Immature natural killer cell (primary cell): ENCODE data around the gene DGCR2. TPM values are rescaled to one million over a fixed set of nuclear protein-coding genes. Genes with fewer than 3 reads are reported as not detected.
"Not testable (repeated sequence)": the region's sequence is repeated elsewhere in the genome, so short reads cannot be mapped to it uniquely, and the experiment has no call there.

ENCODE experiments used
- DNase-seq, 3 donors: peaks; one replicate each; pipeline ENCODE4 v3.0.0; 2022; ENCODE audit warnings: mixed read lengths in 1 of 3
- H3K27ac Mint-ChIP-seq, 6 donors: one replicate each; pipeline ENCODE4 v1.8.0; 2020; ENCODE audit warnings: mixed read lengths in 6 of 6, mild to moderate bottlenecking in 5 of 6, inconsistent platforms in 4 of 6, moderate library complexity in 3 of 6
- H3K27me3 Mint-ChIP-seq, 3 donors: one replicate each; pipeline ENCODE4 v1.8.0; 2020 to 2021; ENCODE audit warnings: low read depth in 3 of 3, mild to moderate bottlenecking in 3 of 3, mixed read lengths in 3 of 3, moderate library complexity in 3 of 3, inconsistent platforms in 1 of 3
- H3K36me3 Mint-ChIP-seq, 3 donors: one replicate each; pipeline ENCODE4 v1.8.0; 2020; ENCODE audit warnings: mixed read lengths in 3 of 3, inconsistent platforms in 2 of 3, mild to moderate bottlenecking in 2 of 3
- H3K4me1 Mint-ChIP-seq, 2 donors: one replicate each; pipeline ENCODE4 v1.8.0; 2020; ENCODE audit warnings: inconsistent platforms in 2 of 2, mild to moderate bottlenecking in 2 of 2, mixed read lengths in 2 of 2, moderate library complexity in 1 of 2
- H3K4me3 Mint-ChIP-seq, 5 donors: one replicate each; pipeline ENCODE4 v1.8.0; 2020; ENCODE audit warnings: mild to moderate bottlenecking in 5 of 5, mixed read lengths in 5 of 5, inconsistent platforms in 3 of 5, moderate library complexity in 3 of 5
- H3K9me3 Mint-ChIP-seq, 6 donors: one replicate each; pipeline ENCODE4 v1.8.0; 2020; ENCODE audit warnings: mild to moderate bottlenecking in 6 of 6, mixed read lengths in 6 of 6, inconsistent platforms in 4 of 6, moderate library complexity in 3 of 6
- polyA plus RNA-seq, 3 donors: library from polyadenylated mRNA; unstranded; fragments of 300-500 nt; fragmentation: Illumina TruSeq; gene quantifications; one replicate each; pipeline ENCODE4 v1.2.3, GENCODE V29; 2021

DGCR2 gene
- polyA plus RNA-seq, 3 donors from 2014 or later = 19.4 to 51.7 (median 31.6) TPM

DNA sequence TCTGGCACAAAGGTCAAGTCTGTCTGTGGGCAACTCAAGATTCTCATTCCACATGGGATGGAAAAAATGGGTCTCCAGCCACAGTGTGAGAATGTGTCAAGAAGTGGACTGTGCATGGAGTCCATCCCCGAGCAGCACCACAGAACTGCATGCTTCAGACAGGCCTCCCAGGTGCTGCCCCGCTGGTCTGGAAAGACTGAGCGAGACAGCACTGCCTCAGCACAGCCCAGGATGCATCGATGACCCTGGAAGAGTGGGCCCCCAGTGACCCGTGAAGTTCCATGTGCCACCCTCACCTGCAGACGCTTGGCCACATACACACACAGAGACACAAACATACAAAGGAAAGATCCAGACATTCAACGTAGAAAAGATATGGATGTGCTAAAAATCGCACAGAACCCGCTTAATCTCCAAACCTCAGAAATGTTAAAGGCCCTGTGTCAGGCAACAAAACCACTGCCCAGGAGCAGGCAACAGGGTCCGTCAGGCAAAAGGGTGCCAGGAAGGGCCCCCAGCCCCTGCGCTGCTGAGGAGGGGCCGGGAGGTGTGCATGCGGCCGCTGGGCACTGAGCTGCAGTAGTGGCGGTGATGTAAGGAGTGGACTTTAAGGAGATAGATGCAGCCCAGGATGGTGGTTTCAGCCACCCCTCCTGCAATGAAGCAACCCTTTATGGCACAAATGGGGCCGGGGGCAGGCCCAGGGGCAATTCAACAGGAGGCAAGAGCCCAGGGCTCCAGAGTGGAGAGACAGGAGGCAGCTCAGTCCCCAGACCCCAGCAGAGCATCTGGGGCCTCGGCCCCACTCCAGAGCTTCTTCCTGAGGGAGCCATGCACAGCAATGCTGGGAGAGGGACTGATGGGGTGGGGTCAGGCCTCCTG is 84.7 kb downstream of the DGCR2 start:
- H3K4me3 Mint-ChIP-seq = no peak overlapping the region
- H3K9me3 Mint-ChIP-seq = no peaks in the 10 kb centered on the region
- no peaks in the 10 kb centered on the region for H3K4me1 Mint-ChIP-seq
- peaks cover 0 to 8% (median 3%) of the 10 kb centered on the region in 3 donors for H3K27me3 Mint-ChIP-seq
- peaks cover 0 to 8% (median 0%) of the 10 kb centered on the region in 3 donors for H3K36me3 Mint-ChIP-seq
- no peak for DNase-seq
- peak overlapping the region in 1 of 6 donors; percentile 76 for H3K27ac Mint-ChIP-seq

GRCh38 chr22:19036523-19037273 is 85.5 kb downstream of the DGCR2 start:
- Mint-ChIP-seq H3K36me3 (peaks cover 0 to 4% (median 0%) of the 10 kb centered on the region in 3 donors), H3K27me3 (peaks cover 0 to 8% (median 3%) of the 10 kb centered on the region in 3 donors), H3K27ac (no peak overlapping the region), H3K9me3 (no peaks in the 10 kb centered on the region), H3K4me3 (no peak overlapping the region), H3K4me1 (no peaks in the 10 kb centered on the region)
- DNase-seq = no peak

GRCh38 chr22:19036229-19036522 is 86.0 kb downstream of the DGCR2 start:
- H3K27me3 Mint-ChIP-seq = peaks cover 0 to 9% (median 5%) of the 10 kb centered on the region in 3 donors
- peaks cover 0 to 4% (median 0%) of the 10 kb centered on the region in 3 donors for H3K36me3 Mint-ChIP-seq
- DNase-seq = no peak
- H3K9me3 Mint-ChIP-seq = no peaks in the 10 kb centered on the region
- no peaks in the 10 kb centered on the region for H3K4me1 Mint-ChIP-seq
- H3K27ac Mint-ChIP-seq = no peak overlapping the region
- H3K4me3 Mint-ChIP-seq = no peak overlapping the region

- no peak for DNase-seq
- Mint-ChIP-seq H3K4me1 (no peaks in the 10 kb centered on the region), H3K36me3 (peaks cover 0 to 4% (median 0%) of the 10 kb centered on the region in 3 donors), H3K27ac (no peak overlapping the region), H3K9me3 (no peaks in the 10 kb centered on the region), H3K27me3 (peaks cover 0 to 9% (median 5%) of the 10 kb centered on the region in 3 donors), H3K4me3 (no peak overlapping the region)
Observed at GRCh38 chr22:19035474-19036228, 86.6 kb downstream of the DGCR2 start.

DNA sequence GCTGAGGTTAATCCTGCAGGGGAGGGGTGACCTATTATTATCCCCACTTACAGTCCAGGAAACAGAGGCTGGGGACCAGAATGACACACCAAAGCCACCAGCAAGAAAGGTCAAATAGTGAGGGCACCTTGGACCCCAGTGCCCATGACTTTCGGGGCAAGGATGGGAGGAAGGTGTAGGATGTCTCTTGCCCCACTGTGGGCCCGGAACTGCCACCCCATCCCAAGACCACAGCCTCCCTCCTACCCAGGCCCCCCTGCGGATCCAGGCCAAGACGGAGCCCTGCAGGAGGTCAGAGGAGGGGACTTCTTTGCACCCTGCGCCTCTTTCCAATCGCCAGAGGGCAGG is 87.1 kb downstream of the DGCR2 start:
- H3K27me3 Mint-ChIP-seq, DNase-seq, H3K4me3 Mint-ChIP-seq, H3K36me3 Mint-ChIP-seq, H3K9me3 Mint-ChIP-seq, H3K4me1 Mint-ChIP-seq, H3K27ac Mint-ChIP-seq: not testable (repeated sequence)

DNA sequence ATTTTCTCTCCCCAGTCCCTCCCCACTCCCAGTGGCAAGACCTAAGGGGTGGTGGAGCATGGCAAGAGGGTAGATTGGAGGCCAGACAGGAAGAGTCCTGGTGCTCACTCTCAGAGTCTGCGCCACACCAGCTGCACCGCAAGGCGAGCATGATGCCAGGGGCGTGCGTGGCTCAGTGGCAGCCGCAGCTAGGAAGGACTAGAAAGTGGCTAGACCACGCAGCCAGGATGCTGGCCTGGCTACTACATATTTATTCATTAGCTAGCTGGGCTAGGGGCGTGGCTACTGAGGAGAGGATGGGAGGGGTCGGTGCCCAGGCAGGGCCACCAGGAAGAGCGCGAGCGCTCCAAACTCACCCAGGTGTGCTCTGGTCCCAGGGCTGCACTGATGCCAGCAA is 87.5 kb downstream of the DGCR2 start:
- H3K27ac Mint-ChIP-seq = peak overlapping the region in 1 of 6 donors; percentile 48
- not testable (repeated sequence) for H3K4me3 Mint-ChIP-seq, DNase-seq, H3K27me3 Mint-ChIP-seq, H3K4me1 Mint-ChIP-seq, H3K36me3 Mint-ChIP-seq, H3K9me3 Mint-ChIP-seq

GRCh38 chr22:19034031-19034723 is 88.0 kb downstream of the DGCR2 start:
- not testable (repeated sequence) for H3K9me3 Mint-ChIP-seq, H3K36me3 Mint-ChIP-seq, H3K27me3 Mint-ChIP-seq, H3K4me1 Mint-ChIP-seq, DNase-seq, H3K4me3 Mint-ChIP-seq
- H3K27ac Mint-ChIP-seq = peak overlapping the region in 2 of 6 donors; percentile 48 to 49

GRCh38 chr22:19033568-19033905 is 88.7 kb downstream of the DGCR2 start:
- not testable (repeated sequence) for H3K27ac Mint-ChIP-seq, H3K27me3 Mint-ChIP-seq

DNA sequence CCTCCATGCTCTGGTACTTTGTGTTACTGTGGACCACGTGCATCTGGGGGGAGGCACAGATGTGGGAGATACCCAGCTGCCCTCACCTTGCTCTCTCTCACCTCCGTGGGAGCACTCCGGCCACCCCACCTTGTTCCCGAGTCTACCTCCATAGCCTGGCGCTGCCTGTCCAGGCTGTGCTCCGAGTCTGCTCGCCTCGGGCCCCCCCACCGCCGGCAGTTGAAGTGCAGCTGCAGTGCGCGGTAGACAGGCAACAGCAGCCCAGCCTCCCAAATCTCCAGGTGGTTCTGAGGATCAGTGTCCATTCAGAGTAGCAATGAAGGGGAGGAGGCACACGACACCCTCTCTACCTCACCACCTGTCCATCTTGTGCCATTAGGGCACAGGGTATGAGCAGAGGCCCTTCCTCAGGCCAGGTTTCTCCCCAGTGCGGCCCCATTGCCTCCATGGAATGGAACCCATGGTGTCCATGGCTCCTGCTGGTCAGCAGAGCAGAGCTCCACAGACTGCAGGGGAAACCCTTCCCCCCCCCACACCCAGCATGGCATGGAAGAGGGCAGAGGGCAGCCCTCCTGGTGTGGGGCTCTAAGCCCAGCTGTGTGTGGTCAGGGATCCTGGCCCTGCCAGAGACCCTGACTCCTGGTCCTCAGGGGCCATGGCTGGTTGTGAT is 89.2 kb downstream of the DGCR2 start:
- H3K4me1 Mint-ChIP-seq, H3K36me3 Mint-ChIP-seq, H3K27ac Mint-ChIP-seq, H3K9me3 Mint-ChIP-seq, DNase-seq, H3K4me3 Mint-ChIP-seq, H3K27me3 Mint-ChIP-seq: not testable (repeated sequence)

More at GRCh38 chr22:19033568-19033905, 88.7 kb downstream of the DGCR2 start:
- H3K4me3 Mint-ChIP-seq, H3K4me1 Mint-ChIP-seq, H3K36me3 Mint-ChIP-seq, DNase-seq, H3K9me3 Mint-ChIP-seq: not testable (repeated sequence)

DNA sequence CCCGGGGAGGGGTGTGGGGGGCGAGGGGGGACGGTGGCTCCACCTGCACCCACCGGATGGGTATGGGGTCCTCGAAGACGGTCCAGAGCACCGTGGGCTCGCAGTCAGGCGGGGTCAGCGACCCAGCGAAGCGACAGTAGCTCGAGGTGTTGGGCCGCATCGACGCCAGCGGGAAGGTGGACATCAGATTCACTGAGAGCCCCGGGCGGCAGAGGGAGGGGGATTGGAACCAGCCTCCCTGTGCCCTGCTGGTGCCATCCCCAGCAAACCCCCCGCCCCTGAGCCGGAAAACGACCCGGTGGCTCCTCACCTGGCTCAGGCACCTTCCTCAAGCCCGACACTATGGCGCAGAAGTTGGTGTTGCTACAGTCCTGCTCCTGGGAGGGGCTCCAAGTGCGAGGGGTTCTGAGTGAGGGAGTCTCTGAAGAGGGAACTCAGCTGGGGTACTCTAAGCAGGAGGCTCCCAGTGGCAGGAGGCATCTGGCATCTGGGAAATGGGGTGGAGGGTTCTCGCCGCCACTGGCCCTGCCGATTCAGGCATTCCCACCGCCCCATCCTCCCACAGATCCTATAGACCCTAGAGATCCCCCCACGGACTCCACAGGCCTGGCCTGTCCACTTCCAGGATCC is 89.9 kb downstream of the DGCR2 start:
- H3K4me3 Mint-ChIP-seq, H3K27ac Mint-ChIP-seq, DNase-seq, H3K9me3 Mint-ChIP-seq, H3K36me3 Mint-ChIP-seq, H3K4me1 Mint-ChIP-seq: not testable (repeated sequence)
- H3K27me3 Mint-ChIP-seq = peaks cover 0 to 12% (median 9%) of the 10 kb centered on the region in 3 donors

GRCh38 chr22:19030889-19031252 is 91.3 kb downstream of the DGCR2 start:
- not testable (repeated sequence) for H3K4me1 Mint-ChIP-seq, DNase-seq, H3K9me3 Mint-ChIP-seq, H3K27ac Mint-ChIP-seq, H3K4me3 Mint-ChIP-seq, H3K36me3 Mint-ChIP-seq
- peaks cover 0 to 14% (median 13%) of the 10 kb centered on the region in 3 donors for H3K27me3 Mint-ChIP-seq

DNA sequence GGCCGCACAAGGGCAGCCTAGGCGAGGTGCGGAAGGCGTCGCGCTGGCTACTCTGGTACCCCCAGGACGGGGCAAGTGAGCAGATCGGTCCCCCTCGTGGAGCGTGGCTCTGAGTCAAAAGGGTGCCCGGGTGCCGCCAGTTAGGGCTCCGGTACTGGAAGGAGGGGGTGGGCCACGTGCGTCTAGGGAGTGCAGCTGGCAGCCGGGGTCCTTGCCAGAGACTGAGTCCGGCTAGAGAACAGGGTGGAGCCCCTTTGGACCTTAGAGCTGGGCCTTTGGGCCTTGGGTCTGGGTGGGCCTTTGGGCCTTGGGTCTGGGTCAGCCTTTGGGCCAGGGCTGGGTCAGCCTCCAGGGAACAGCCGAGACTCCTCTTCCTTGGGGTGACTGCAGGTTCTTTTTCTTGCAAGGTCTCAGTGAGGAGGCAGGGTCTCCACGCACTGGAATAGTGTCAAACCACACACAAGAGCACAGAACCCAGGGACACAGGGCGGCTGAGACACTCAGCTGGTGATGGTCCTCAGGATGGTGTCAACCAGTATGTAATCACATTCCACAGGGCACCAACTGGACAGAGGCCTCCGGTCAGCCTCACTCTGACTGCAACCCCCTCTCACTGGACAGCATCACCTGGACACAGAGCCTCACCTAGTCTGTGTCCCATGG is 91.9 kb downstream of the DGCR2 start:
- not testable (repeated sequence) for H3K9me3 Mint-ChIP-seq, H3K4me1 Mint-ChIP-seq, H3K4me3 Mint-ChIP-seq, DNase-seq, H3K36me3 Mint-ChIP-seq, H3K27ac Mint-ChIP-seq
- H3K27me3 Mint-ChIP-seq = peaks cover 0 to 14% (median 10%) of the 10 kb centered on the region in 3 donors
